ENCODE results near the gene BTAF1.

DNA sequence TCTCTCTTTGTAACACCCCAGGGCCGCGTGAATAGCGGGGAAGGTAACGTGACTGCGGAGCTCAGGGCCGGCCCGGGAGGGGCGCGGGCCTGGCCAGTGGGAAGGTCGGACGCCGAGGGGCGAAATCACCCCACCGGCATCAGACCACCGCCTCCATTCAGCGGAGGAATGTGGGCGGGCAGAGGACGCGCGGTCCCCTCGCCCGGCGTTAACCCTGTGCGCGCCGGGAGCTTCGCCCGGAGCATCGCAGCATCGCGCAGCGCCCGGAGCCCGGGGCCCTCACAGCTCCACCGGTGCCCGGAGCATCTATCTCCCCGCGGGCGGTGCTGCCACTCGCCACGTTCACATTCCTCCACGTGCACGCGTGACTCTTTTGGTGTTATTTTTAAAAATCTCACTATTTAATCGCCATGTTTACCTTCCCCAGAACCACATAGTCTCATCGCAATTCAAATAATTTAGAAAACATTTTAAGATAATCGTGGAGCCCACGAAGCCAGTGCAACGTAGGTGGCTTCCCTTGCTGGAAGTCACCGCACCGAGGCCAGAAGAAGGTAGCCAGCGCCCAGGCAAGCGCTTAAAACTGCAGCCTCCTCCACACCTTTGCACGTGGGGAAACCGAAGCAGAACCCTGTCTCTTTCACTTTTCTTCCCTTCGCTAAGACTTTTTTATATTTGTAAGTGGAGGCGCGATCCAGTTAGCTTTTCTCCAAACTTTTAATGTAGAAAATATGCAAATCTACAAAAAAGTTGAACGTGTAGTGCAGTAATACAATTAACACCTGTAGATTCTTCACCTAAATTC lies 36.1 kb upstream of the BTAF1 start:
- TF ChIP-seq, protein P1, sequence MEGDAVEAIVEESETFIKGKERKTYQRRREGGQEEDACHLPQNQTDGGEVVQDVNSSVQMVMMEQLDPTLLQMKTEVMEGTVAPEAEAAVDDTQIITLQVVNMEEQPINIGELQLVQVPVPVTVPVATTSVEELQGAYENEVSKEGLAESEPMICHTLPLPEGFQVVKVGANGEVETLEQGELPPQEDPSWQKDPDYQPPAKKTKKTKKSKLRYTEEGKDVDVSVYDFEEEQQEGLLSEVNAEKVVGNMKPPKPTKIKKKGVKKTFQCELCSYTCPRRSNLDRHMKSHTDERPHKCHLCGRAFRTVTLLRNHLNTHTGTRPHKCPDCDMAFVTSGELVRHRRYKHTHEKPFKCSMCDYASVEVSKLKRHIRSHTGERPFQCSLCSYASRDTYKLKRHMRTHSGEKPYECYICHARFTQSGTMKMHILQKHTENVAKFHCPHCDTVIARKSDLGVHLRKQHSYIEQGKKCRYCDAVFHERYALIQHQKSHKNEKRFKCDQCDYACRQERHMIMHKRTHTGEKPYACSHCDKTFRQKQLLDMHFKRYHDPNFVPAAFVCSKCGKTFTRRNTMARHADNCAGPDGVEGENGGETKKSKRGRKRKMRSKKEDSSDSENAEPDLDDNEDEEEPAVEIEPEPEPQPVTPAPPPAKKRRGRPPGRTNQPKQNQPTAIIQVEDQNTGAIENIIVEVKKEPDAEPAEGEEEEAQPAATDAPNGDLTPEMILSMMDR (IDR thresholded peaks at IDR 0.05; ENCODE audit: insufficient read depth, low read depth, low read length): no peak
- no peak for TF ChIP-seq EZH2 (IDR thresholded peaks at IDR 0.05; ENCODE audit: insufficient read depth, low read length)

All from astrocyte (in vitro differentiated cells and primary cell).